ENCODE results near the gene RHBDL3. TPM values are rescaled to one million over a fixed set of nuclear protein-coding genes. Genes with fewer than 3 reads are reported as not detected.
A peak's percentile ranks its signal among the peaks of the same experiment; 100 is the strongest.

RHBDL3 gene
- polyA plus RNA-seq, 1 donor from 2014 or later: 0.25 TPM

DNA sequence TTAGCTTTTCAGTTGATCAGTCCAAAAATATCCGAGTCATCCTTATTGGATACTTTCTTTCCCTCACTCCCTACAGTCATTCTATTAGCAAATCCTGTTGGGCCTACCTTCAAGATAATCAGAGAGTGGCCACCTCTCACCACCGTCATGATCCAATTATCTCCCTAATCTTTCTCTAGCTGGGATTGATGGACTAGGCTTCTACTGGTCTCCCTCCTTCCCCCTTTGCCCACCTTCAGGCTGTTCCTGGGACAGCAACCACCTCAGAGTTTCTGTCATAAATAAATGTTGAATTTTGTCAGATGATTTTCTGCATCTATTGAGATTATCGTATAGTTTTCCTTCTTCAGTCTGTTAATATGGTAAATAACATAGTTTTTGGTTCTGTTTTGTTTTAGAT lies 16.2 kb upstream of the RHBDL3 start:
- Histone ChIP-seq H3K4me3 (ENCODE audit: low read length) (no peak overlapping the region), H3K79me2 (replicated peaks; ENCODE audit: insufficient read depth, low read length) (no peaks in the 10 kb centered on the region), H4K20me1 (ENCODE audit: insufficient read depth) (no peaks in the 10 kb centered on the region), H3K27ac (ENCODE audit: low read length) (no peak overlapping the region), H3F3A (ENCODE audit: insufficient read depth, low read length, poor library complexity, severe bottlenecking) (no peaks in the 10 kb centered on the region), H3K9me3 (ENCODE audit: low read length) (no peaks in the 10 kb centered on the region), H3K36me3 (ENCODE audit: insufficient read depth, low read length) (no peaks in the 10 kb centered on the region), H3K9ac (ENCODE audit: low read length) (no peak overlapping the region), H3K4me2 (ENCODE audit: low read length) (no peak overlapping the region), H2AFZ (ENCODE audit: low read depth, low read length) (no peak overlapping the region), H3K27me3 (ENCODE audit: insufficient read depth, low read depth, low read length) (no peaks in the 10 kb centered on the region), H3K9me2 (ENCODE audit: insufficient read depth, low read length) (no peaks in the 10 kb centered on the region)
- TF ChIP-seq, protein P1, sequence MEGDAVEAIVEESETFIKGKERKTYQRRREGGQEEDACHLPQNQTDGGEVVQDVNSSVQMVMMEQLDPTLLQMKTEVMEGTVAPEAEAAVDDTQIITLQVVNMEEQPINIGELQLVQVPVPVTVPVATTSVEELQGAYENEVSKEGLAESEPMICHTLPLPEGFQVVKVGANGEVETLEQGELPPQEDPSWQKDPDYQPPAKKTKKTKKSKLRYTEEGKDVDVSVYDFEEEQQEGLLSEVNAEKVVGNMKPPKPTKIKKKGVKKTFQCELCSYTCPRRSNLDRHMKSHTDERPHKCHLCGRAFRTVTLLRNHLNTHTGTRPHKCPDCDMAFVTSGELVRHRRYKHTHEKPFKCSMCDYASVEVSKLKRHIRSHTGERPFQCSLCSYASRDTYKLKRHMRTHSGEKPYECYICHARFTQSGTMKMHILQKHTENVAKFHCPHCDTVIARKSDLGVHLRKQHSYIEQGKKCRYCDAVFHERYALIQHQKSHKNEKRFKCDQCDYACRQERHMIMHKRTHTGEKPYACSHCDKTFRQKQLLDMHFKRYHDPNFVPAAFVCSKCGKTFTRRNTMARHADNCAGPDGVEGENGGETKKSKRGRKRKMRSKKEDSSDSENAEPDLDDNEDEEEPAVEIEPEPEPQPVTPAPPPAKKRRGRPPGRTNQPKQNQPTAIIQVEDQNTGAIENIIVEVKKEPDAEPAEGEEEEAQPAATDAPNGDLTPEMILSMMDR (IDR thresholded peaks at IDR 0.05; ENCODE audit: poor library complexity, severe bottlenecking): no peak
- no peak for TF ChIP-seq SMC3 (conservative IDR thresholded peaks at IDR 0.05; ENCODE audit: poor library complexity)
- TF ChIP-seq MXI1 (conservative IDR thresholded peaks at IDR 0.05; ENCODE audit: poor library complexity, severe bottlenecking): no peak
- TF ChIP-seq EP300 (conservative IDR thresholded peaks at IDR 0.05; ENCODE audit: poor library complexity, severe bottlenecking): no peak
- TF ChIP-seq TAF1 (IDR thresholded peaks at IDR 0.05; ENCODE audit: low read depth): no peak
- TF ChIP-seq POLR2AphosphoS5 (IDR thresholded peaks at IDR 0.05): no peak
- TF ChIP-seq, protein P2, sequence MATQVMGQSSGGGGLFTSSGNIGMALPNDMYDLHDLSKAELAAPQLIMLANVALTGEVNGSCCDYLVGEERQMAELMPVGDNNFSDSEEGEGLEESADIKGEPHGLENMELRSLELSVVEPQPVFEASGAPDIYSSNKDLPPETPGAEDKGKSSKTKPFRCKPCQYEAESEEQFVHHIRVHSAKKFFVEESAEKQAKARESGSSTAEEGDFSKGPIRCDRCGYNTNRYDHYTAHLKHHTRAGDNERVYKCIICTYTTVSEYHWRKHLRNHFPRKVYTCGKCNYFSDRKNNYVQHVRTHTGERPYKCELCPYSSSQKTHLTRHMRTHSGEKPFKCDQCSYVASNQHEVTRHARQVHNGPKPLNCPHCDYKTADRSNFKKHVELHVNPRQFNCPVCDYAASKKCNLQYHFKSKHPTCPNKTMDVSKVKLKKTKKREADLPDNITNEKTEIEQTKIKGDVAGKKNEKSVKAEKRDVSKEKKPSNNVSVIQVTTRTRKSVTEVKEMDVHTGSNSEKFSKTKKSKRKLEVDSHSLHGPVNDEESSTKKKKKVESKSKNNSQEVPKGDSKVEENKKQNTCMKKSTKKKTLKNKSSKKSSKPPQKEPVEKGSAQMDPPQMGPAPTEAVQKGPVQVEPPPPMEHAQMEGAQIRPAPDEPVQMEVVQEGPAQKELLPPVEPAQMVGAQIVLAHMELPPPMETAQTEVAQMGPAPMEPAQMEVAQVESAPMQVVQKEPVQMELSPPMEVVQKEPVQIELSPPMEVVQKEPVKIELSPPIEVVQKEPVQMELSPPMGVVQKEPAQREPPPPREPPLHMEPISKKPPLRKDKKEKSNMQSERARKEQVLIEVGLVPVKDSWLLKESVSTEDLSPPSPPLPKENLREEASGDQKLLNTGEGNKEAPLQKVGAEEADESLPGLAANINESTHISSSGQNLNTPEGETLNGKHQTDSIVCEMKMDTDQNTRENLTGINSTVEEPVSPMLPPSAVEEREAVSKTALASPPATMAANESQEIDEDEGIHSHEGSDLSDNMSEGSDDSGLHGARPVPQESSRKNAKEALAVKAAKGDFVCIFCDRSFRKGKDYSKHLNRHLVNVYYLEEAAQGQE (IDR thresholded peaks at IDR 0.05; ENCODE audit: borderline replicate concordance): no peak

DNA sequence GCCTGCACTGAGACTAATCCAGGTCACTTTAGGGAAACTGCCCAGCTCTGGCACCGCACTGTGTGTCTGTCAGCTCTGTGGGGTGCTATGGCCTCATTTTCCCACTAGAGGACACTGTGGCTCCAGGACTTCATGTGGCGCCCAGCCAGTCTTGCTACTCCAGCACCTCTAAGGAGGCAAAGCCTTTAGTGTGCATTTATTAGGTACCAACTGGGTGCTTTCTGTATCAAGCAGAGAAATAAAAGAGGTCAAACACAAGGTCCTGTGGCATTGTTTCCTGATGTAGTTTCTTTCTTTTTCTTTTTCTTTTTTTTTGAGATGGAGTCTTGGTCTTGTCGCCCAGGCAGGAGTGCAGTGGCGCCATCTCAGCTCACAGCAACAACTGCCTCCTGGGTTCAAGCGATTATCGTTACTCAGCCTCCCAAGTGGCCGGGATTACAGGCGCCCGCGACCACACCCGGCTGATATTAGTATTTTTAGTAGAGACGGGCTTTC lies 12.5 kb upstream of the RHBDL3 start:
- H3K79me2 ChIP-seq (replicated peaks; ENCODE audit: insufficient read depth, low read length): no peaks in the 10 kb centered on the region
- TF ChIP-seq, protein P1 (IDR thresholded peaks at IDR 0.05; ENCODE audit: poor library complexity, severe bottlenecking): peak; percentile 96
- TF ChIP-seq SMC3 (conservative IDR thresholded peaks at IDR 0.05; ENCODE audit: poor library complexity): peak; percentile 90
- TF ChIP-seq RAD21 (conservative IDR thresholded peaks at IDR 0.05): peak; percentile 96
- TF ChIP-seq MXI1 (conservative IDR thresholded peaks at IDR 0.05; ENCODE audit: poor library complexity, severe bottlenecking): no peak
- H3K27me3 ChIP-seq (ENCODE audit: insufficient read depth, low read depth, low read length): no peaks in the 10 kb centered on the region
- H3K4me3 ChIP-seq (ENCODE audit: low read length): no peak overlapping the region
- H3K27ac ChIP-seq (ENCODE audit: low read length): no peak overlapping the region
- H3K36me3 ChIP-seq (ENCODE audit: insufficient read depth, low read length): no peaks in the 10 kb centered on the region
- no peak overlapping the region for H2AFZ ChIP-seq (ENCODE audit: low read depth, low read length)
- no peaks in the 10 kb centered on the region for H3K9me2 ChIP-seq (ENCODE audit: insufficient read depth, low read length)
- no peaks in the 10 kb centered on the region for H3F3A ChIP-seq (ENCODE audit: insufficient read depth, low read length, poor library complexity, severe bottlenecking)
- no peaks in the 10 kb centered on the region for H3K9me3 ChIP-seq (ENCODE audit: low read length)
- H3K9ac ChIP-seq (ENCODE audit: low read length): no peak overlapping the region
- no peak overlapping the region for H3K4me2 ChIP-seq (ENCODE audit: low read length)
- no peaks in the 10 kb centered on the region for H4K20me1 ChIP-seq (ENCODE audit: insufficient read depth)
